ENCODE measurements around the gene STING1. TPM values are rescaled to one million over a fixed set of nuclear protein-coding genes. Genes with fewer than 3 reads are reported as not detected.

The STING1 gene
- total and polyA plus RNA-seq, 2 of the 8 experiments (the other 6 are each of a cell fraction or from before 2014, with no cell fraction given): 0.26 to 0.47 TPM

DNA sequence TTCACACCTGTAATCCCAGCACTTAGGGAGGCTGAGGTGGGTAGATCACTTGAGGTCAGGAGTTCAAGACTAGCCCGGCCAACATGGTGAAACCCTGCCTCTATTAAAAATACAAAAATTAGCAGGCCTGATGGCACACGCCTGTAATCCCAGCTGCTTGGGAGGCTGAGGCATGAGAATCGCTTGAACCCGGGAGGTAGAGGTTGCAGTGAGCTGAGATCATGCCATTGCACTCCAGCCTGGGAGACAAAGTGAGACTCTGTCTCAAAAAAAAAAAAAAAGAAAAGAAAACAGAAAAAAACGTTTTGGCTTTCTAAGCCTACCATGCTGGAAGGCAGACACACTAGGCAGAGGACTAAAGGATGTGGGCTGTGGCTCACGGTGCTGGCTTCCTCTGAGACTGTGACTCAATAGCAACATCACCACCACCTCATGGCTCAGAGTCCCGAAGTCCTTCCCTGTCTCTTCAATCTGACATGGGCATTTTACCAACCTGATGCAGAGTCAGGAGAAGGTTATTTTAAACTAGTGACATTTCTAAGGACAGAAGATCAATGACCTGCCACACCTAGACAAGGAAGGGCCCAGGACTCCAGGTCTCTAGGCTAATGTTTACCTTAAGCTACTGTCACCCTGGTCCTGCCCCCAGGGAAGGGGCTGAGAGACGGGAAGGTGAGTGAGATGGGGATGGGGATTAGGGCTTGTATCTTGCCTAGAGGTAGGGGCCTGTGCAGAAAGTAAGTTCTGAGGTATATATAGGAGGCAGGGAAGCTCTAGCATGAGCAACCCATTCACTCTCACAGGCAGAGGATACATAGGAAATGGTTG is 23.8 kb downstream of the STING1 start:
- Histone ChIP-seq H3K79me2 (ENCODE audit: control insufficient read depth in 1 of 2, insufficient read depth in 2 of 2, low read length in 2 of 2) (no peaks in the 10 kb centered on the region), H2BK120ac (replicated peaks; ENCODE audit: low read depth, low read length) (no peak overlapping the region), H3K27ac (ENCODE audit: low read depth, low read length) (no peak overlapping the region), H2BK12ac (ENCODE audit: low read depth, low read length) (peak overlapping the region; percentile 60; the same call in 1 of the 2 replicates), H3K23ac (ENCODE audit: insufficient read length) (no peak overlapping the region), H3K14ac (ENCODE audit: insufficient read length) (no peak overlapping the region), H3K4ac (replicated peaks; ENCODE audit: insufficient read length, low read depth, low read length) (no peak overlapping the region), H4K91ac (replicated peaks; ENCODE audit: insufficient read length, low read length) (peak overlapping the region; percentile 32), H3K18ac (ENCODE audit: extremely low read depth, low read length) (no peak overlapping the region), H2AK5ac (ENCODE audit: low read depth, low read length) (no peak overlapping the region; the same call in 1 of the 2 replicates), H3K4me3 (ENCODE audit: extremely low read depth in 1 of 4, insufficient read depth in 2 of 4, low read depth in 3 of 4, low read length in 4 of 4) (no peak overlapping the region), H3K23me2 (ENCODE audit: low read depth, low read length) (peaks cover 6% of the 10 kb centered on the region; the same call in 1 of the 2 replicates), H3K9ac (replicated peaks in 1 of 4; ENCODE audit: extremely low read depth in 1 of 4, low read depth in 3 of 4, low read length in 3 of 4) (no peak overlapping the region), H2BK5ac (ENCODE audit: low read depth, low read length) (0 out of 2 replicates have a peak overlapping the region, but pooled peaks have one; percentile 44), H3K79me1 (ENCODE audit: low read depth, low read length) (no peaks in the 10 kb centered on the region; the same call in 1 of the 2 replicates), H2AFZ (ENCODE audit: low read length) (no peak overlapping the region), H3K27me3 (replicated peaks in 1 of 4; ENCODE audit: control insufficient read depth in 3 of 4, extremely low read depth in 1 of 4, insufficient read depth in 3 of 4, low read length in 3 of 4) (no peaks in the 10 kb centered on the region), H4K20me1 (replicated peaks in 1 of 2; ENCODE audit: control insufficient read depth in 1 of 2, insufficient read depth in 2 of 2, low read length in 2 of 2) (peaks cover 0 to 5% of the 10 kb centered on the region in 2 experiments), H4K8ac (ENCODE audit: extremely low read depth, insufficient read depth, low read length) (no peak overlapping the region), H4K5ac (ENCODE audit: insufficient read length, low read depth, low read length) (no peak overlapping the region), H3K9me3 (ENCODE audit: insufficient read depth in 2 of 2, low read depth in 1 of 2, low read length in 1 of 2) (no peaks in the 10 kb centered on the region), H3K36me3 (ENCODE audit: control insufficient read depth in 2 of 4, insufficient read depth in 4 of 4, low read length in 3 of 4) (no peaks in the 10 kb centered on the region), H3K56ac (replicated peaks; ENCODE audit: insufficient read length, low read depth, low read length) (no peak overlapping the region), H2BK15ac (ENCODE audit: low read length) (0 out of 2 replicates have a peak overlapping the region, but pooled peaks have one; percentile 88), H3K4me2 (ENCODE audit: insufficient read depth in 1 of 2, low read depth in 2 of 2, low read length in 2 of 2) (no peak overlapping the region), H3K4me1 (replicated peaks in 1 of 4; ENCODE audit: control insufficient read depth in 3 of 4, insufficient read depth in 4 of 4, low read length in 3 of 4) (peaks cover 5 to 15% (median 12%) of the 10 kb centered on the region in 4 experiments; a peak in 6 of 7 replicates), H2BK20ac (ENCODE audit: low read length) (no peak overlapping the region)
- ChIA-PET CTCF (ENCODE audit: partially characterized antibody) (interaction anchor here (0.7 to 3.0 kb wide), 5 partner anchors 9 to 175 kb away, joined by 3 to 12 read pairs (median 3); no protein-coding TSS in a partner anchor), POLR2A (ENCODE audit: partially characterized antibody) (interaction anchor here (0.6 to 1.3 kb wide), 3 partner anchors 11 to 307 kb away, joined by 3 to 4 read pairs (median 3); no protein-coding TSS in a partner anchor)
- FAIRE-seq (no peak), DNase-seq (ENCODE audit: low read depth in 1 of 2, low spot score in 2 of 2) (no peak)
- WGBS, 2 experiments (ENCODE audit: extremely low coverage in 1 of 2, insufficient coverage in 1 of 2, insufficient read length in 1 of 2, insufficient replicate concordance in 2 of 2, low coverage in 1 of 2, low lambda C conversion rate in 2 of 2, missing lambda C conversion rate in 1 of 2): 77% methylated on average over 8 of the region's 8 CpGs; no CpG with 5 or more reads in 1 of the 2 experiments
- no peak for TF ChIP-seq CBX8 (IDR thresholded peaks at IDR 0.05; ENCODE audit: borderline replicate concordance, low read depth, low read length)
- TF ChIP-seq RBBP5 (IDR thresholded peaks at IDR 0.05; ENCODE audit: borderline replicate concordance, low read depth, low read length): no peak
- no peak for TF ChIP-seq KDM5A (IDR thresholded peaks at IDR 0.05; ENCODE audit: low read length)
- no peak for TF ChIP-seq PHF8 (conservative IDR thresholded peaks at IDR 0.05; ENCODE audit: low read depth, low read length)
- TF ChIP-seq RAD21 (IDR thresholded peaks at IDR 0.05 in 1 of 2, conservative IDR thresholded peaks at IDR 0.05 in 1 of 2; ENCODE audit: low read depth in 2 of 2, low read length in 2 of 2): no peak
- no peak for TF ChIP-seq FOSL1 (IDR thresholded peaks at IDR 0.05; ENCODE audit: insufficient read depth, low read depth, low read length)
- TF ChIP-seq CHD2 (IDR thresholded peaks at IDR 0.05; ENCODE audit: low read length): no peak
- no peak for TF ChIP-seq BACH1 (IDR thresholded peaks at IDR 0.05; ENCODE audit: low read length)
- no peak for TF ChIP-seq JUND (IDR thresholded peaks at IDR 0.05; ENCODE audit: low read length)
- TF ChIP-seq SIRT6 (IDR thresholded peaks at IDR 0.05; ENCODE audit: low read length): no peak
- no peak for TF ChIP-seq RNF2 (IDR thresholded peaks at IDR 0.05; ENCODE audit: borderline replicate concordance, low read depth, low read length, missing control alignments, poor library complexity, severe bottlenecking)
